Mesenchymal stem cell (in vitro differentiated cells and primary cell): Measurements from ENCODE around the gene TNRC6C.

Experiments used
- DNase-seq: peaks from one replicate; pipeline ENCODE4 v3.0.0-alpha.2; 2013
- H2AFZ ChIP-seq: one replicate; pipeline ENCODE4 v1.6.1; 2013; ENCODE audit warnings: low read depth, mild to moderate bottlenecking, control low read depth, inconsistent platforms, low read length, moderate library complexity
- H2AK5ac ChIP-seq: 2 replicates; pipeline ENCODE4 v1.6.1; 2013; ENCODE audit warnings: low read length, moderate library complexity, mild to moderate bottlenecking, inconsistent platforms; ENCODE audit not compliant: severe bottlenecking
- H2BK120ac ChIP-seq: one replicate; pipeline ENCODE4 v1.6.1; 2013; ENCODE audit warnings: low read depth, mild to moderate bottlenecking, inconsistent platforms, low read length, moderate library complexity
- H2BK12ac ChIP-seq, 2 experiments: one replicate each; pipeline ENCODE4 v1.6.1; 2013; ENCODE audit warnings: inconsistent platforms in 2 of 2, low read length in 2 of 2, mild to moderate bottlenecking in 2 of 2, moderate library complexity in 2 of 2, control low read depth in 1 of 2
- H2BK15ac ChIP-seq: one replicate; pipeline ENCODE4 v1.6.1; 2013; ENCODE audit warnings: mild to moderate bottlenecking, low read depth, inconsistent platforms; ENCODE audit not compliant: poor library complexity, severe bottlenecking
- H2BK5ac ChIP-seq: 2 replicates; pipeline ENCODE4 v1.6.1; 2013; ENCODE audit warnings: low read depth, mild to moderate bottlenecking, low read length, control low read depth, inconsistent platforms; ENCODE audit not compliant: poor library complexity, severe bottlenecking
- H3K14ac ChIP-seq, 2 experiments: one replicate each; pipeline ENCODE4 v1.6.1; 2013; ENCODE audit warnings: inconsistent platforms in 2 of 2, low read length in 2 of 2, control low read depth in 1 of 2, mild to moderate bottlenecking in 1 of 2, moderate library complexity in 1 of 2
- H3K18ac ChIP-seq, 2 experiments: one replicate each; pipeline ENCODE4 v1.6.1; 2013; ENCODE audit warnings: inconsistent platforms in 2 of 2, low read length in 2 of 2, control low read depth in 1 of 2, low read depth in 1 of 2, mild to moderate bottlenecking in 1 of 2
- H3K23ac ChIP-seq, 2 experiments: one replicate each; pipeline ENCODE4 v1.6.1; 2013; ENCODE audit warnings: inconsistent platforms in 2 of 2, low read length in 2 of 2, mild to moderate bottlenecking in 2 of 2, moderate library complexity in 2 of 2, control low read depth in 1 of 2
- H3K27ac ChIP-seq: 2 replicates; pipeline ENCODE4 v1.5.1; 2013; ENCODE audit warnings: mild to moderate bottlenecking, moderate library complexity, low read length, control low read depth, inconsistent platforms; ENCODE audit not compliant: poor library complexity, severe bottlenecking
- H3K27me3 ChIP-seq, 2 experiments: 2 replicates each; pipeline versions ENCODE4 v1.6.1 to v1.7.0; 2013; ENCODE audit warnings: low read length in 2 of 2, mild to moderate bottlenecking in 2 of 2, moderate library complexity in 2 of 2, control low read depth in 1 of 2, inconsistent platforms in 1 of 2; ENCODE audit not compliant: control insufficient read depth in 1 of 2, insufficient read depth in 1 of 2
- H3K36me3 ChIP-seq, 2 experiments: 2 replicates each; pipeline versions ENCODE4 v1.6.1 to v1.7.0; 2013; ENCODE audit warnings: low read length in 2 of 2, control low read depth in 1 of 2, inconsistent platforms in 1 of 2, low read depth in 1 of 2, mild to moderate bottlenecking in 1 of 2; ENCODE audit not compliant: insufficient read depth in 2 of 2, control insufficient read depth in 1 of 2
- H3K4ac ChIP-seq, 2 experiments: one replicate each; pipeline ENCODE4 v1.6.1; 2013; ENCODE audit warnings: inconsistent platforms in 2 of 2, low read length in 2 of 2, mild to moderate bottlenecking in 2 of 2, moderate library complexity in 2 of 2, control low read depth in 1 of 2, low read depth in 1 of 2
- H3K4me1 ChIP-seq: 2 replicates; pipeline ENCODE4 v1.6.1; 2013; ENCODE audit warnings: low read depth, low read length, control low read depth; ENCODE audit not compliant: control insufficient read depth, insufficient read depth
- H3K4me2 ChIP-seq: 2 replicates; pipeline ENCODE4 v1.6.1; 2013; ENCODE audit warnings: low read length, mild to moderate bottlenecking, inconsistent platforms; ENCODE audit not compliant: poor library complexity, severe bottlenecking
- H3K4me3 ChIP-seq, 2 experiments: 2 replicates each; pipeline versions ENCODE4 v1.5.1 to v1.7.0; 2013; ENCODE audit warnings: low read length in 2 of 2, mild to moderate bottlenecking in 2 of 2, control low read depth in 1 of 2, low read depth in 1 of 2; ENCODE audit not compliant: insufficient read depth in 1 of 2
- H3K79me1 ChIP-seq: replicated peaks from 2 replicates; pipeline ENCODE4 v1.6.1; 2013; ENCODE audit warnings: mild to moderate bottlenecking, control low read depth, low read length, inconsistent platforms; ENCODE audit not compliant: poor library complexity, severe bottlenecking
- H3K9ac ChIP-seq: 2 replicates; pipeline ENCODE4 v1.7.0; 2013; ENCODE audit warnings: mild to moderate bottlenecking, low read length, moderate library complexity
- H3K9me3 ChIP-seq: 2 replicates; pipeline ENCODE4 v1.7.0; 2013; ENCODE audit warnings: mild to moderate bottlenecking, low read length; ENCODE audit not compliant: control insufficient read depth
- H4K8ac ChIP-seq: one replicate; pipeline ENCODE4 v1.6.1; 2013; ENCODE audit warnings: inconsistent platforms, mild to moderate bottlenecking, low read length, moderate library complexity
- H4K91ac ChIP-seq: one replicate; pipeline ENCODE4 v1.6.1; 2013; ENCODE audit warnings: mild to moderate bottlenecking, low read length, inconsistent platforms
- WGBS: methylation state at CpG from one replicate; pipeline ENCODE4 v1.1.7; 2013; ENCODE audit warnings: mixed read lengths; 5-methylcytosine and 5-hydroxymethylcytosine counted together

Gene TNRC6C

GRCh38 chr17:78058581-78058980, 100.1 kb downstream of the TNRC6C start:
- H2AK5ac ChIP-seq = no peak overlapping the region

DNA sequence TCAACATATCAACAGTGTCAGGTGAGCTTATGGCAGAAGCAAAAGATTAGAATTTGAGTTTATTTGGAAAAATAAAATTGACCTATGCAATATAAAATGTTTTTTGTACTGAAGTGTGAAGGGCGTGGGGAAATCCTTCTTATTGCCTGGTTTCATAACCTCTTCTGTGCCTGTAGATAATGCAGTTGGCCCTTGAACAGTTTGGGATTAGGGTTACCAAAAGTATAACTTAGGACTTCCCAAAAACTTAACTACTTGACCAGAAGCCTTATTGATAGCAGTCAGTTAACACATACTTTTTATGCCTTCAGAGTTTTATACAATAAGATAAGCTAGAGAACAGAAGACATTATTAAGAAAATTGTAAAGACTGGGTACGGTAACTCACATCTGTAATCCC, 104.1 kb downstream of the TNRC6C start:
- Histone ChIP-seq H4K91ac (no peak overlapping the region), H3K4ac (no peak overlapping the region), H3K9me3 (no peaks in the 10 kb centered on the region), H2AK5ac (no peak overlapping the region), H3K27ac (no peak overlapping the region), H3K27me3 (no peaks in the 10 kb centered on the region), H3K9ac (no peak overlapping the region), H3K4me1 (peaks cover 9% of the 10 kb centered on the region), H2BK12ac (no peak overlapping the region), H3K18ac (no peak overlapping the region), H3K79me1 (no peaks in the 10 kb centered on the region), H2BK5ac (no peak overlapping the region), H4K8ac (no peak overlapping the region), H2BK120ac (no peak overlapping the region), H3K4me2 (no peak overlapping the region), H2BK15ac (no peak overlapping the region), H3K23ac (no peak overlapping the region), H3K4me3 (no peak overlapping the region), H2AFZ (no peak overlapping the region), H3K14ac (no peak overlapping the region), H3K36me3 (peaks cover 0 to 20% of the 10 kb centered on the region in 2 experiments)
- DNase-seq = no peak
- 80% methylated on average over 2 of the region's 2 CpGs for WGBS

More at GRCh38 chr17:78058581-78058980, 100.1 kb downstream of the TNRC6C start:
- Histone ChIP-seq H2BK5ac (no peak overlapping the region), H3K27ac (no peak overlapping the region), H3K4me3 (no peak overlapping the region), H4K91ac (no peak overlapping the region), H3K4me1 (peaks cover 11% of the 10 kb centered on the region), H3K36me3 (peaks cover 7 to 14% of the 10 kb centered on the region in 2 experiments), H2AFZ (no peak overlapping the region), H3K4me2 (no peak overlapping the region), H3K23ac (no peak overlapping the region), H3K14ac (no peak overlapping the region), H3K27me3 (no peaks in the 10 kb centered on the region), H4K8ac (no peak overlapping the region), H3K18ac (no peak overlapping the region), H2BK120ac (no peak overlapping the region), H3K4ac (no peak overlapping the region), H2BK15ac (no peak overlapping the region), H2BK12ac (no peak overlapping the region), H3K9ac (no peak overlapping the region), H3K79me1 (peaks cover 1% of the 10 kb centered on the region), H3K9me3 (no peaks in the 10 kb centered on the region)
- DNase-seq = no peak
- no CpG with 5 or more reads among the region's 1 CpG for WGBS

DNA sequence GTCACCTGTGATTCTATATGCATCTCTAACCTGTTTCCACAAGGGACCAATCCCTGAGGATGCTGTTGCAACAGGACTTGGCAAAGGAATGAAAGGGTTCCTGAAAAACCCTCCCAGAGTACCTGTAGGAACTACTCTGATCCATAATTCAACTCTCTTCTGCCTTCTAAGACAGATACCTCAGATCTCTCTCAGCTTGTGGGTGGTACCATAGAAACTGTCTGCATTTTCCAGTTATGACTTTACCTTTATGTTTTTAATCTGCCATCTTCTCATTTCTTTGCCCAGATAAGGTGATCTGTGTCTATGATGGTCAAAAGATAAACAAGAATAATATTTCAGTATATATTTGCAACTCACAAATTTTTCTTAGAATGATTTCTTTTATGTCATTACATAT, 105.0 kb downstream of the TNRC6C start:
- H3K18ac ChIP-seq = no peak overlapping the region
- no peaks in the 10 kb centered on the region for H3K27me3 ChIP-seq
- no peak overlapping the region for H3K27ac ChIP-seq
- H2BK15ac ChIP-seq = no peak overlapping the region
- H4K91ac ChIP-seq = no peak overlapping the region
- no peak overlapping the region for H2AK5ac ChIP-seq
- H2BK5ac ChIP-seq = no peak overlapping the region
- H3K9ac ChIP-seq = no peak overlapping the region
- no peak overlapping the region for H3K4me3 ChIP-seq
- no peak for DNase-seq
- no peak overlapping the region for H3K4ac ChIP-seq
- H4K8ac ChIP-seq = no peak overlapping the region
- no peak overlapping the region for H2AFZ ChIP-seq
- H3K9me3 ChIP-seq = no peaks in the 10 kb centered on the region
- H2BK12ac ChIP-seq = no peak overlapping the region
- peaks cover 7% of the 10 kb centered on the region for H3K4me1 ChIP-seq
- peaks cover 0 to 27% of the 10 kb centered on the region in 2 experiments for H3K36me3 ChIP-seq
- H3K23ac ChIP-seq = no peak overlapping the region
- no peak overlapping the region for H2BK120ac ChIP-seq
- no peak overlapping the region for H3K4me2 ChIP-seq
- H3K14ac ChIP-seq = no peak overlapping the region
- H3K79me1 ChIP-seq = no peaks in the 10 kb centered on the region

GRCh38 chr17:78064708-78065107, 106.2 kb downstream of the TNRC6C start:
- 100% methylated on average over 3 of the region's 4 CpGs for WGBS
- H4K91ac ChIP-seq = no peak overlapping the region

More at GRCh38 chr17:78064708-78065107, 106.2 kb downstream of the TNRC6C start:
- Histone ChIP-seq H3K27me3 (no peaks in the 10 kb centered on the region), H3K18ac (no peak overlapping the region), H3K36me3 (peaks cover 0 to 30% of the 10 kb centered on the region in 2 experiments), H3K4ac (no peak overlapping the region), H3K9ac (no peak overlapping the region), H2AFZ (no peak overlapping the region), H2BK5ac (no peak overlapping the region), H3K9me3 (no peaks in the 10 kb centered on the region), H3K4me3 (no peak overlapping the region), H2BK15ac (no peak overlapping the region), H2AK5ac (no peak overlapping the region), H3K79me1 (no peaks in the 10 kb centered on the region), H4K8ac (no peak overlapping the region), H3K14ac (no peak overlapping the region), H3K4me1 (no peaks in the 10 kb centered on the region), H2BK12ac (no peak overlapping the region), H3K23ac (no peak overlapping the region), H3K27ac (no peak overlapping the region), H3K4me2 (no peak overlapping the region), H2BK120ac (no peak overlapping the region)
- no peak for DNase-seq
